Peyer's patch (tissue), 4 donors: ENCODE data around the gene PGS1.

Source experiments
- POLR2A ChIP-seq, 2 donors: fragments of 450-650 bp; IDR thresholded peaks; one replicate each; pipeline ENCODE4 v1.5.1; 2017; ENCODE audit warnings: antibody characterized with exemption in 2 of 2, mild to moderate bottlenecking in 2 of 2, moderate library complexity in 2 of 2
- TF ChIP-seq, protein P1 (sequence below), 6 experiments: fragments of 450-650 bp in 4 of 6; fragments of 200-600 bp in 2 of 6; sonication (generic) in 1 of 6; IDR thresholded peaks; one replicate each; pipeline ENCODE4 v1.5.1; 2017 to 2019; ENCODE audit warnings: antibody characterized with exemption in 6 of 6, mild to moderate bottlenecking in 3 of 6, moderate library complexity in 1 of 6

DNA sequence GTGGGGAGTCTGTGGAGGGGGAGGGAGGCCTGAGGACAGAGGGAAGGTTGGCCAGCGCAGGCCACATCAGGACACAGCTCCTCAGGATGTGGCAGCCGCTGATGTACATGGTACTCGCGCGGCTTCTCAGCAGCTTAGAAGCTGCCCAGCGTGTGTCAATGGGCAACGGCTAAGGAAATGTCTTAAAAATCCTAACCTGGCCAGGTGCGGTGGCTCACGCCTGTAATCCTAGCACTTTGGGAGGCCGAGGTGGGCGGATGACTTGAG is 53.2 kb downstream of the PGS1 start:
- TF ChIP-seq POLR2A (IDR thresholded peaks at IDR 0.05) = no peak
- TF ChIP-seq, protein P1, sequence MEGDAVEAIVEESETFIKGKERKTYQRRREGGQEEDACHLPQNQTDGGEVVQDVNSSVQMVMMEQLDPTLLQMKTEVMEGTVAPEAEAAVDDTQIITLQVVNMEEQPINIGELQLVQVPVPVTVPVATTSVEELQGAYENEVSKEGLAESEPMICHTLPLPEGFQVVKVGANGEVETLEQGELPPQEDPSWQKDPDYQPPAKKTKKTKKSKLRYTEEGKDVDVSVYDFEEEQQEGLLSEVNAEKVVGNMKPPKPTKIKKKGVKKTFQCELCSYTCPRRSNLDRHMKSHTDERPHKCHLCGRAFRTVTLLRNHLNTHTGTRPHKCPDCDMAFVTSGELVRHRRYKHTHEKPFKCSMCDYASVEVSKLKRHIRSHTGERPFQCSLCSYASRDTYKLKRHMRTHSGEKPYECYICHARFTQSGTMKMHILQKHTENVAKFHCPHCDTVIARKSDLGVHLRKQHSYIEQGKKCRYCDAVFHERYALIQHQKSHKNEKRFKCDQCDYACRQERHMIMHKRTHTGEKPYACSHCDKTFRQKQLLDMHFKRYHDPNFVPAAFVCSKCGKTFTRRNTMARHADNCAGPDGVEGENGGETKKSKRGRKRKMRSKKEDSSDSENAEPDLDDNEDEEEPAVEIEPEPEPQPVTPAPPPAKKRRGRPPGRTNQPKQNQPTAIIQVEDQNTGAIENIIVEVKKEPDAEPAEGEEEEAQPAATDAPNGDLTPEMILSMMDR (IDR thresholded peaks at IDR 0.05) = no peak
